Activated CD8-positive, alpha-beta memory T cell treated with anti-CD3 and anti-CD28 coated beads for 36 hours (primary cell): ENCODE data around the gene TRAPPC2L. TPM values are rescaled to one million over a fixed set of nuclear protein-coding genes. Genes with fewer than 3 reads are reported as not detected.

Experiments
- CTCF ChIA-PET: fragments of 350-600 bp; sonication (Branson Sonifier 250); formaldehyde crosslinking; loops from one replicate; lab custom pipeline; 2021; ENCODE audit warnings: antibody characterized with exemption; lab: Charles Lee
- POLR2A ChIA-PET: fragments of 350-600 bp; sonication (Branson Sonifier 250); formaldehyde crosslinking; loops from one replicate; lab custom pipeline; 2021; ENCODE audit warnings: antibody characterized with exemption; lab: Charles Lee
- total RNA-seq, 2 experiments: library from RNA; stranded (reverse); gene quantifications; one replicate each; pipeline ENCODE4 v1.2.3, GENCODE V29; 2021

The TRAPPC2L gene
- total RNA-seq, 2 experiments from 2014 or later, result 97.2 to 103 TPM

- ChIA-PET CTCF (no interaction called here), POLR2A (no interaction called here)
Measured at GRCh38 chr16:88911136-88911945, 54.4 kb downstream of the TRAPPC2L start.

GRCh38 chr16:88911946-88912310 is 55.0 kb downstream of the TRAPPC2L start:
- CTCF ChIA-PET, result no interaction called here
- POLR2A ChIA-PET, result no interaction called here

Other genes starting within 250 kb of the TRAPPC2L start
- gene IL17C, start 218.6 kb upstream of the TRAPPC2L start, total RNA-seq, result not detected
- 100 to 1,000 TPM; 227 to 229 TPM for gene CYBA, start 206.1 kb upstream of the TRAPPC2L start, total RNA-seq
- 10 to 100 TPM; 66.5 to 68.5 TPM for gene MVD, start 194.0 kb upstream of the TRAPPC2L start, total RNA-seq
- 1 to 10 TPM; 2.3 TPM for gene SNAI3, start 170.6 kb upstream of the TRAPPC2L start, total RNA-seq
- 10 to 100 TPM; 48.8 to 52.6 TPM for gene RNF166, start 150.7 kb upstream of the TRAPPC2L start, total RNA-seq
- 10 to 100 TPM; 66.6 to 66.8 TPM for gene CTU2, start 150.6 kb upstream of the TRAPPC2L start, total RNA-seq
- gene PIEZO1, start 71.9 kb upstream of the TRAPPC2L start, total RNA-seq, result 100 to 1,000 TPM; 217 to 219 TPM
- 100 to 1,000 TPM; 110 to 119 TPM for gene CDT1, start 53.3 kb upstream of the TRAPPC2L start, total RNA-seq
- gene APRT, start 45.2 kb upstream of the TRAPPC2L start, total RNA-seq, result 100 to 1,000 TPM; 325 to 330 TPM
- gene GALNS, start 180 bp upstream of the TRAPPC2L start, total RNA-seq, result 10 to 100 TPM; 18.3 to 19.0 TPM
- gene PABPN1L, start 9.5 kb downstream of the TRAPPC2L start, total RNA-seq, result not detected
- gene CBFA2T3, start 120.1 kb downstream of the TRAPPC2L start, total RNA-seq, result not detected
- gene ACSF3, start 236.7 kb downstream of the TRAPPC2L start, total RNA-seq, result 10 to 100 TPM; 36.5 to 39.2 TPM